ENCODE measurements around the gene RAI1. TPM values are rescaled to one million over a fixed set of nuclear protein-coding genes. Genes with fewer than 3 reads are reported as not detected.

Gene RAI1
- total and polyA plus RNA-seq, 2 of the 13 experiments (the other 11 are each of a cell fraction or from before 2014, with no cell fraction given): 3.4 to 5.2 TPM

GRCh38 chr17:17835415-17836249, 154.4 kb downstream of the RAI1 start (continued):
- TF ChIP-seq ZNF407 (CRISPR knock-in tag; IDR thresholded peaks at IDR 0.05; ENCODE audit: not compliant biosample characterization) (no peak), ZSCAN22 (CRISPR knock-in tag; IDR thresholded peaks at IDR 0.05) (no peak), ZUFSP (CRISPR knock-in tag; IDR thresholded peaks at IDR 0.05; ENCODE audit: borderline replicate concordance) (no peak), SPEN (CRISPR knock-in tag; IDR thresholded peaks at IDR 0.05; ENCODE audit: low read depth) (no peak), ZNF362 (CRISPR knock-in tag; IDR thresholded peaks at IDR 0.05; ENCODE audit: borderline replicate concordance) (no peak), ZNF276 (CRISPR knock-in tag; IDR thresholded peaks at IDR 0.05; ENCODE audit: low read depth) (peak; percentile 47; the same call in 1 of the 2 replicates), ZBTB1 (CRISPR knock-in tag; IDR thresholded peaks at IDR 0.05; ENCODE audit: borderline replicate concordance) (0 out of 2 replicates have a peak, but pooled peaks have one; percentile 5), ZXDC (CRISPR knock-in tag; IDR thresholded peaks at IDR 0.05) (no peak)

All from HepG2 (cell line).